Fibroblast of pulmonary artery (primary cell): ENCODE measurements around the gene S100P.
A peak's percentile ranks its signal among the peaks of the same experiment; 100 is the strongest.
"Not testable (repeated sequence)": the region's sequence is repeated elsewhere in the genome, so short reads cannot be mapped to it uniquely, and the experiment has no call there.

Source experiments
- DNase-seq: peaks from one replicate; pipeline ENCODE4 v3.0.0-alpha.2; 2010; ENCODE audit warnings: low read depth
- H3K4me3 ChIP-seq: replicated peaks from 2 replicates; pipeline ENCODE4 v1.5.1; 2011; ENCODE audit warnings: low read depth, mild to moderate bottlenecking, control low read depth, low read length, moderate library complexity
- CTCF ChIP-seq: IDR thresholded peaks from 2 replicates; pipeline ENCODE4 v1.5.1; 2011; ENCODE audit warnings: mild to moderate bottlenecking, control low read depth, low read length, inconsistent platforms; ENCODE audit errors: missing control alignments

The S100P gene

DNA sequence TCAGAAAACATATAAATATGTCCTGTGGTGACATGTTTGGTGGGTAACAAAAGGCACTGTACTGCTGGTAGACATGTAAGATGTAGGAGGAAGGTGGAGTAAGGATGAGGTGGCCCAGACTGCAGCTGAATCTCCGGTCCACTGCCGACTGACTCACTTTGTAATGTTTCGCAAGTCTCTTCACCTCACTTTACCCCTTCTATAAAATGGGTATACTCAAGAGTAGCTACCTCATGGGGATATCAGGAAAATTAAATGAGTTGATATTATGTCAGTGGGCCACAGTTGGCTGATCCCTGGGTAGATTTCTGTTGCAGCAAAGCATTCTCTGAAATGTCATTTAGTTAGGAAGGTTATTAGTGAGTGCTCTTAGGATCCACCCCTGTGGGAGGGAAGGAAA lies 31.1 kb upstream of the S100P start:
- no peak for DNase-seq
- no peak overlapping the region for H3K4me3 ChIP-seq
- no peak for TF ChIP-seq CTCF

GRCh38 chr4:6663596-6664393 lies 29.9 kb upstream of the S100P start:
- no peak for TF ChIP-seq CTCF
- no peak overlapping the region for H3K4me3 ChIP-seq
- DNase-seq, result no peak

DNA sequence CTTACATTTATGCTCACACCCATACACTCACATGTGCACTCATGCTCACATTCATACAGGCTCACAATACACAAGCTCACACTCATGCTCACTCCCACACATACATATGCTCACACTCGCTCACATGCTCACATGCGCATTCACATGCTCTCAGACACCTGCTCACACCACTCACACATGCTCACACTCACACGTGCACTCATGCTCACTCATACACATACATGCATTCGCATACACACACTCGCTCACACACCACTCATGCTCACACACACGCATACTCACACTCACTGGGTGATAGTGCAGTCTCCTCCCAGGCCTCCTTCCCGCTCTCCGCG lies 28.4 kb upstream of the S100P start:
- TF ChIP-seq CTCF, result no peak
- DNase-seq, result no peak
- H3K4me3 ChIP-seq, result no peak overlapping the region

GRCh38 chr4:6668391-6668790 lies 25.3 kb upstream of the S100P start:
- TF ChIP-seq CTCF, result no peak
- peak; percentile 9 for DNase-seq
- H3K4me3 ChIP-seq, result no peak overlapping the region

DNA sequence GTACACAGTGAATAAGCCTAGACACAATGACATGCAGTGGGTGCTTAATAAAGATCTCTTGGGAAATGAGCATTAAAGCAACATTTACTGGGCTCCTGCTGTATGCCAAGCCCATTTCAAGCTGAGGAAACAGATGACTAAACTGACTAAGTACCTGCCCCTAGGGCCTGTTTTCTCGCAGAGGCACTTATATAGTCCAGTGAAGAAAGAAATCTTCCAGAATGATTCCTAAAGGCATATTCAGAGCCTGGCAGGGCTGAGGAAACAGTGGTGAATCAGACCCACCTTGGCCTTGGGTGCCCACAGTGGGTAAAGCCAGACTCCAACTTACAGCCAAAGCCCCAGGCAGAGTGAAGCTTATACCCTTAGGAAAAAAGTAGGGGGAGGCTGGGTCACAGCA lies 22.0 kb upstream of the S100P start:
- DNase-seq, result no peak
- TF ChIP-seq CTCF, result no peak
- no peak overlapping the region for H3K4me3 ChIP-seq

GRCh38 chr4:6672131-6672530 lies 21.5 kb upstream of the S100P start:
- no peak for DNase-seq
- no peak for TF ChIP-seq CTCF
- no peak overlapping the region for H3K4me3 ChIP-seq

GRCh38 chr4:6672541-6673190 lies 21.0 kb upstream of the S100P start:
- DNase-seq, H3K4me3 ChIP-seq: not testable (repeated sequence)

DNA sequence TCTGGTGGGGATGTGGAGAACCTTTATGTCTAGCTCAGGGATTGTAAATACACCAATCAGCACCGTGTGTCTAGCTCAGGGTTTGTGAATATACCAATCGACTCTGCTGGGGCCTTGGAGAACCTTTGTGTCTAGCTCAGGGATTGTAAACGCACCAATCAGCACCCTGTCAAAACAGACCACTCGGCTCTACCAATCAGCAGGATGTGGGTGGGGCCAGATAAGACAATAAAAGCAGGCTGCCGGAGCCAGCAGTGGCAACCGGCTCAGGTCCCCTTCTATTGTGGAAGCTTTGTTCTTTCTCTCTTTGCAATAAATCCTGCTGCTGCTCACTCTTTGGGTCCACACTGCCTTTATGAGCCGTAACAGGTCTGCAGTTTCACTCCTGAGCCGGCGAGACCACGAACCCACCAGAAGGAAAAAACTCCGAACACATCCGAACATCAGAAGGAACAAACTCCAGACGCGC lies 20.5 kb upstream of the S100P start:
- peak; percentile 23 for DNase-seq
- peak overlapping the region; percentile 67 for H3K4me3 ChIP-seq
